HL-60 (cell line): ENCODE results near the gene CPLANE1.

Source experiments
- POLR2AphosphoS5 ChIP-seq: IDR thresholded peaks from 2 replicates; pipeline ENCODE4 v1.6.1; 2012; ENCODE audit warnings: low read depth
- TF ChIP-seq, protein P1 (sequence below): IDR thresholded peaks from one replicate; pipeline ENCODE4 v1.5.1; 2011; ENCODE audit warnings: low read length, control low read depth, inconsistent platforms; ENCODE audit not compliant: insufficient read depth

GRCh38 chr5:37153661-37154060 lies 95.5 kb downstream of the CPLANE1 start:
- no peak for TF ChIP-seq POLR2AphosphoS5
- TF ChIP-seq, protein P1, sequence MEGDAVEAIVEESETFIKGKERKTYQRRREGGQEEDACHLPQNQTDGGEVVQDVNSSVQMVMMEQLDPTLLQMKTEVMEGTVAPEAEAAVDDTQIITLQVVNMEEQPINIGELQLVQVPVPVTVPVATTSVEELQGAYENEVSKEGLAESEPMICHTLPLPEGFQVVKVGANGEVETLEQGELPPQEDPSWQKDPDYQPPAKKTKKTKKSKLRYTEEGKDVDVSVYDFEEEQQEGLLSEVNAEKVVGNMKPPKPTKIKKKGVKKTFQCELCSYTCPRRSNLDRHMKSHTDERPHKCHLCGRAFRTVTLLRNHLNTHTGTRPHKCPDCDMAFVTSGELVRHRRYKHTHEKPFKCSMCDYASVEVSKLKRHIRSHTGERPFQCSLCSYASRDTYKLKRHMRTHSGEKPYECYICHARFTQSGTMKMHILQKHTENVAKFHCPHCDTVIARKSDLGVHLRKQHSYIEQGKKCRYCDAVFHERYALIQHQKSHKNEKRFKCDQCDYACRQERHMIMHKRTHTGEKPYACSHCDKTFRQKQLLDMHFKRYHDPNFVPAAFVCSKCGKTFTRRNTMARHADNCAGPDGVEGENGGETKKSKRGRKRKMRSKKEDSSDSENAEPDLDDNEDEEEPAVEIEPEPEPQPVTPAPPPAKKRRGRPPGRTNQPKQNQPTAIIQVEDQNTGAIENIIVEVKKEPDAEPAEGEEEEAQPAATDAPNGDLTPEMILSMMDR = no peak
